ENCODE data around the gene COPZ2.

DNA sequence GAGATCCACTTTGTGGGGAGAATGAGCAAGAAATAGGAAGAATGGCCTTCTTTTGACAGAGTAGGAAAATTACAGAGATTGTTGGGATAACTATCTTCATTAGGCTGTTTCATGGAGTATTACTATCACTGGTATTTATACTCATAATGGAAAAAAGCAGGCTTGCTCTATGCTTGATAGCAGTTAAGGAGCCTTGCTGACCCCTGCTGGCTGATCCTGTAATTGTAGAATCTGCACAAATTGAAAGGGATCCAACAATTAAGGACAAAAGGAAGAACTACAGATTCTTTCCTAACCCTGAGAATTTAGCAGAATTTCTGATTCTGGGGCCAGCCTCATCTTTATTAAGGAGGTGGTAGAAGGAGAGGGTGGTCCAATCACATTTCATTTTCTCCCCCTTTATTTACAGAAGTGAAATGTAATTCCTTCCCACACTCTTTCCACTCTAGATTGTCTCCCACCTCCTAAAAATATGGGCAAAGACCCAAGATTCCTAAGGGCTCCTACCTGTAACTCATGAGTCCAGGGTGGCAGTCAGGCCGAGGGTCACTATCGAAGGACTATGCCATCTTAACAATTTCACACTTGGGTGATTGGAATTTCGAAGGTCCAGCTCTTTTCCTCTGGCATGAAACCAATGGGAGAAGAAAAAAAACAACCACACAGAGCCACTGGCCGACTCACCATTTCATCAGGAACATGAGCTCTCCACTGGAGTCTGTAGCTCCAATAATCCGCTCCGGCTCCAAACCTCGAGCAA, 36.9 kb upstream of the COPZ2 start:
- TF ChIP-seq, protein P1, sequence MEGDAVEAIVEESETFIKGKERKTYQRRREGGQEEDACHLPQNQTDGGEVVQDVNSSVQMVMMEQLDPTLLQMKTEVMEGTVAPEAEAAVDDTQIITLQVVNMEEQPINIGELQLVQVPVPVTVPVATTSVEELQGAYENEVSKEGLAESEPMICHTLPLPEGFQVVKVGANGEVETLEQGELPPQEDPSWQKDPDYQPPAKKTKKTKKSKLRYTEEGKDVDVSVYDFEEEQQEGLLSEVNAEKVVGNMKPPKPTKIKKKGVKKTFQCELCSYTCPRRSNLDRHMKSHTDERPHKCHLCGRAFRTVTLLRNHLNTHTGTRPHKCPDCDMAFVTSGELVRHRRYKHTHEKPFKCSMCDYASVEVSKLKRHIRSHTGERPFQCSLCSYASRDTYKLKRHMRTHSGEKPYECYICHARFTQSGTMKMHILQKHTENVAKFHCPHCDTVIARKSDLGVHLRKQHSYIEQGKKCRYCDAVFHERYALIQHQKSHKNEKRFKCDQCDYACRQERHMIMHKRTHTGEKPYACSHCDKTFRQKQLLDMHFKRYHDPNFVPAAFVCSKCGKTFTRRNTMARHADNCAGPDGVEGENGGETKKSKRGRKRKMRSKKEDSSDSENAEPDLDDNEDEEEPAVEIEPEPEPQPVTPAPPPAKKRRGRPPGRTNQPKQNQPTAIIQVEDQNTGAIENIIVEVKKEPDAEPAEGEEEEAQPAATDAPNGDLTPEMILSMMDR (IDR thresholded peaks at IDR 0.05): peak; percentile 67 to 87 (median 82)
- TF ChIP-seq POLR2AphosphoS5 (IDR thresholded peaks at IDR 0.05) (no peak), POLR2A (IDR thresholded peaks at IDR 0.05) (no peak), EP300 (IDR thresholded peaks at IDR 0.05) (no peak)

All from upper lobe of left lung (tissue), 4 donors.